H9 (cell line): ENCODE results near the gene KRTAP4-8. TPM values are rescaled to one million over a fixed set of nuclear protein-coding genes. Genes with fewer than 3 reads are reported as not detected.

Experiments used
- DNase-seq: peaks from one replicate; pipeline ENCODE4 v3.0.0-alpha.2; 2017
- H2AFZ ChIP-seq: one replicate; pipeline ENCODE4 v1.6.1; 2013; ENCODE audit warnings: mild to moderate bottlenecking, low read length, control low read depth, moderate library complexity
- H2AK5ac ChIP-seq: 2 replicates; pipeline ENCODE4 v1.6.1; 2013; ENCODE audit warnings: low read length, control low read depth, mixed read lengths; ENCODE audit not compliant: insufficient read length
- H2BK120ac ChIP-seq: one replicate; pipeline ENCODE4 v1.6.1; 2013; ENCODE audit warnings: low read depth, mild to moderate bottlenecking, low read length, control low read depth, inconsistent platforms; ENCODE audit not compliant: poor library complexity, severe bottlenecking
- H2BK12ac ChIP-seq: 2 replicates; pipeline ENCODE4 v1.6.1; 2013; ENCODE audit warnings: low read length, control low read depth, mixed read lengths, low read depth; ENCODE audit not compliant: insufficient read length
- H2BK15ac ChIP-seq: 2 replicates; pipeline ENCODE4 v1.6.1; 2013; ENCODE audit warnings: low read depth, low read length, control low read depth
- H2BK20ac ChIP-seq: one replicate; pipeline ENCODE4 v1.6.1; 2013; ENCODE audit warnings: low read depth, mild to moderate bottlenecking, low read length, control low read depth, inconsistent platforms; ENCODE audit not compliant: poor library complexity, severe bottlenecking
- H2BK5ac ChIP-seq: 2 replicates; pipeline ENCODE4 v1.6.1; 2013; ENCODE audit warnings: low read length, control low read depth, mixed read lengths; ENCODE audit not compliant: insufficient read length
- H3K14ac ChIP-seq: 2 replicates; pipeline ENCODE4 v1.6.1; 2013; ENCODE audit warnings: low read length, control low read depth; ENCODE audit not compliant: insufficient read depth
- H3K18ac ChIP-seq: 2 replicates; pipeline ENCODE4 v1.6.1; 2013; ENCODE audit warnings: low read depth, mild to moderate bottlenecking, mixed read lengths, low read length, control low read depth; ENCODE audit not compliant: insufficient read length
- H3K23ac ChIP-seq: 2 replicates; pipeline ENCODE4 v1.6.1; 2013; ENCODE audit warnings: low read length, control low read depth, mixed read lengths, low read depth; ENCODE audit not compliant: insufficient read length
- H3K23me2 ChIP-seq: 2 replicates; pipeline ENCODE4 v1.6.1; 2013; ENCODE audit warnings: low read depth, mild to moderate bottlenecking, mixed read lengths, low read length, control low read depth; ENCODE audit not compliant: insufficient read length, poor library complexity, severe bottlenecking
- H3K27ac ChIP-seq: 2 replicates; pipeline ENCODE4 v1.5.1; 2013; ENCODE audit warnings: low read length, control low read depth, mixed read lengths, low read depth; ENCODE audit not compliant: insufficient read length
- H3K27me3 ChIP-seq: 2 replicates; pipeline ENCODE4 v1.6.1; 2013; ENCODE audit warnings: low read length, control low read depth, inconsistent platforms; ENCODE audit not compliant: insufficient read depth
- H3K4ac ChIP-seq: 2 replicates; pipeline ENCODE4 v1.6.1; 2013; ENCODE audit warnings: low read depth, mild to moderate bottlenecking, control low read depth, inconsistent platforms, low read length, moderate library complexity
- H3K4me1 ChIP-seq: 2 replicates; pipeline ENCODE4 v1.6.1; 2013; ENCODE audit warnings: low read length, control low read depth, inconsistent platforms; ENCODE audit not compliant: insufficient read depth
- H3K4me2 ChIP-seq: 2 replicates; pipeline ENCODE4 v1.6.1; 2013; ENCODE audit warnings: low read length, control low read depth, mixed read lengths; ENCODE audit not compliant: insufficient read length, insufficient read depth
- H3K56ac ChIP-seq: 2 replicates; pipeline ENCODE4 v1.6.1; 2013; ENCODE audit warnings: low read depth, mild to moderate bottlenecking, mixed read lengths, low read length, control low read depth; ENCODE audit not compliant: insufficient read length
- H3K79me1 ChIP-seq: 2 replicates; pipeline ENCODE4 v1.6.1; 2013; ENCODE audit warnings: low read depth, mild to moderate bottlenecking, moderate library complexity, low read length, control low read depth, inconsistent platforms; ENCODE audit not compliant: insufficient read depth, poor library complexity, severe bottlenecking
- H3K79me2 ChIP-seq: 2 replicates; pipeline ENCODE4 v1.6.1; 2013; ENCODE audit warnings: low read length, control low read depth, inconsistent platforms; ENCODE audit not compliant: insufficient read depth
- H3K9ac ChIP-seq: 2 replicates; pipeline ENCODE4 v1.6.1; 2013; ENCODE audit warnings: low read length, control low read depth, mixed read lengths; ENCODE audit not compliant: insufficient read length; ENCODE audit errors: extremely low read depth
- H3K9me3 ChIP-seq: one replicate; pipeline ENCODE4 v1.6.1; 2013; ENCODE audit warnings: low read depth, low read length, inconsistent platforms; ENCODE audit not compliant: control insufficient read depth
- H3T11ph ChIP-seq: one replicate; pipeline ENCODE4 v1.6.1; 2013; ENCODE audit warnings: mild to moderate bottlenecking, low read length, control low read depth, inconsistent platforms
- H4K20me1 ChIP-seq: one replicate; pipeline ENCODE4 v1.6.1; 2013; ENCODE audit not compliant: control insufficient read depth, insufficient read length, insufficient read depth
- H4K5ac ChIP-seq: 2 replicates; pipeline ENCODE4 v1.6.1; 2013; ENCODE audit warnings: low read depth, mild to moderate bottlenecking, mixed read lengths, low read length, control low read depth; ENCODE audit not compliant: insufficient read length
- H4K8ac ChIP-seq: replicated peaks from 2 replicates; pipeline ENCODE4 v1.6.1; 2013; ENCODE audit warnings: low read length, control low read depth, mixed read lengths, low read depth; ENCODE audit not compliant: insufficient read length
- H4K91ac ChIP-seq: 2 replicates; pipeline ENCODE4 v1.6.1; 2013; ENCODE audit warnings: low read depth, mild to moderate bottlenecking, moderate library complexity, mixed read lengths, low read length, control low read depth; ENCODE audit not compliant: insufficient read length
- H3K27ac Mint-ChIP-seq, 3 experiments: 2 replicates in 2 of 3; 3 replicates in 1 of 3; pipeline ENCODE4 v1.8.0; 2020 to 2021; ENCODE audit warnings: mixed read lengths in 3 of 3, mild to moderate bottlenecking in 1 of 3, moderate library complexity in 1 of 3
- H3K27me3 Mint-ChIP-seq: 2 replicates; pipeline ENCODE4 v1.8.0; 2021; ENCODE audit warnings: low read depth, mild to moderate bottlenecking, moderate library complexity, mixed read lengths
- H3K36me3 Mint-ChIP-seq, 3 experiments: 2 replicates in 2 of 3; 3 replicates in 1 of 3; pipeline ENCODE4 v1.8.0; 2020 to 2021; ENCODE audit warnings: low read depth in 3 of 3, mixed read lengths in 3 of 3; ENCODE audit not compliant: insufficient read depth in 1 of 3
- H3K4me1 Mint-ChIP-seq, 2 experiments: 2 replicates each; pipeline ENCODE4 v1.8.0; 2020; ENCODE audit warnings: mixed read lengths in 2 of 2
- H3K4me3 Mint-ChIP-seq, 2 experiments: 2 replicates in 1 of 2; 3 replicates in 1 of 2; pipeline ENCODE4 v1.8.0; 2020 to 2021; ENCODE audit warnings: mild to moderate bottlenecking in 2 of 2, mixed read lengths in 2 of 2, moderate library complexity in 1 of 2
- H3K9me3 Mint-ChIP-seq, 2 experiments: 2 replicates in 1 of 2; 3 replicates in 1 of 2; pipeline ENCODE4 v1.8.0; 2020; ENCODE audit warnings: mild to moderate bottlenecking in 2 of 2, mixed read lengths in 2 of 2, moderate library complexity in 1 of 2
- WGBS: extraction: QIAGEN DNeasy Blood & Tissue Kit; methylation state at CpG from one replicate; pipeline ENCODE4 v1.1.7; 2013; ENCODE audit warnings: missing lambda C conversion rate, low lambda C conversion rate, mixed read lengths; ENCODE audit not compliant: insufficient read length; ENCODE audit errors: extremely low coverage; 5-methylcytosine and 5-hydroxymethylcytosine counted together
- total RNA-seq: library from RNA; stranded (reverse); gene quantifications from 2 replicates; pipeline ENCODE4 v1.2.1, GENCODE V29; 2021
- TF ChIP-seq, protein P1 (sequence below): fragments of 200-600 bp; sonication (generic); conservative IDR thresholded peaks from 3 replicates; pipeline ENCODE4 v1.8.0; 2021; ENCODE audit warnings: antibody characterized with exemption, mild to moderate bottlenecking

Gene KRTAP4-8
- total RNA-seq, 1 experiment from 2014 or later = not detected

DNA sequence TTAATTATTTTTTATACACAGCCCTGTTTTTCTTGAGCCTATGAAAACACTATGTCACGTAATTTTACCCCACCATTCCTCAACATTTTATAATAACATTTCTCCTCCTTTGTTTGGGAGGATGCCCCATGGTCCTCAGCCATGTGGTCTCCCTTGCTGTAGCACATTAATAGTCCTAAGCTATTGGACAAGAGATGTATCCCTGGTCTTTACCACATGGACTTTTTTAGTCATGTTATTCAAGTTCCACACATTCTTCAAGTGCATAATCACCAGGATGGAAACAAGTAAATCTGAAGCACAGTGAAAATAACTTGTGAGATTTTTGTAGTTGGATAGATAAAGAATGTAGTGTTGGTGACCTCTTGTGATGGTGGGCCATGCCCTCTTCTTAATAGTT is 36.0 kb downstream of the KRTAP4-8 start:
- Mint-ChIP-seq H3K27me3 (no peaks in the 10 kb centered on the region), H3K4me1 (peaks cover 4 to 13% of the 10 kb centered on the region in 2 experiments), H3K27ac (no peak overlapping the region), H3K4me3 (no peak overlapping the region), H3K36me3 (no peaks in the 10 kb centered on the region; a peak in 1 of 7 replicates), H3K9me3 (no peaks in the 10 kb centered on the region; a peak in 1 of 5 replicates)
- Histone ChIP-seq H3K14ac (no peak overlapping the region), H3K18ac (no peak overlapping the region), H2BK15ac (no peak overlapping the region), H4K5ac (no peak overlapping the region), H2AFZ (no peak overlapping the region), H3K4me1 (no peaks in the 10 kb centered on the region), H2AK5ac (no peak overlapping the region), H3K27ac (no peak overlapping the region), H3K4ac (no peak overlapping the region), H3K23me2 (no peaks in the 10 kb centered on the region), H2BK20ac (no peak overlapping the region), H3K56ac (no peak overlapping the region), H3K9ac (no peak overlapping the region), H4K91ac (no peak overlapping the region), H3K9me3 (no peaks in the 10 kb centered on the region), H2BK5ac (no peak overlapping the region), H4K20me1 (no peaks in the 10 kb centered on the region), H3K4me2 (no peak overlapping the region), H3K27me3 (no peaks in the 10 kb centered on the region), H3T11ph (no peak overlapping the region), H3K79me2 (no peaks in the 10 kb centered on the region), H4K8ac (no peak overlapping the region), H3K23ac (no peak overlapping the region), H2BK120ac (no peak overlapping the region), H2BK12ac (no peak overlapping the region), H3K79me1 (no peaks in the 10 kb centered on the region)
- TF ChIP-seq, protein P1, sequence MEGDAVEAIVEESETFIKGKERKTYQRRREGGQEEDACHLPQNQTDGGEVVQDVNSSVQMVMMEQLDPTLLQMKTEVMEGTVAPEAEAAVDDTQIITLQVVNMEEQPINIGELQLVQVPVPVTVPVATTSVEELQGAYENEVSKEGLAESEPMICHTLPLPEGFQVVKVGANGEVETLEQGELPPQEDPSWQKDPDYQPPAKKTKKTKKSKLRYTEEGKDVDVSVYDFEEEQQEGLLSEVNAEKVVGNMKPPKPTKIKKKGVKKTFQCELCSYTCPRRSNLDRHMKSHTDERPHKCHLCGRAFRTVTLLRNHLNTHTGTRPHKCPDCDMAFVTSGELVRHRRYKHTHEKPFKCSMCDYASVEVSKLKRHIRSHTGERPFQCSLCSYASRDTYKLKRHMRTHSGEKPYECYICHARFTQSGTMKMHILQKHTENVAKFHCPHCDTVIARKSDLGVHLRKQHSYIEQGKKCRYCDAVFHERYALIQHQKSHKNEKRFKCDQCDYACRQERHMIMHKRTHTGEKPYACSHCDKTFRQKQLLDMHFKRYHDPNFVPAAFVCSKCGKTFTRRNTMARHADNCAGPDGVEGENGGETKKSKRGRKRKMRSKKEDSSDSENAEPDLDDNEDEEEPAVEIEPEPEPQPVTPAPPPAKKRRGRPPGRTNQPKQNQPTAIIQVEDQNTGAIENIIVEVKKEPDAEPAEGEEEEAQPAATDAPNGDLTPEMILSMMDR = no peak
- no CpG with 5 or more reads among the region's 1 CpG for WGBS
- no peak for DNase-seq
